ENCODE measurements around the gene ENDOD1.

The ENDOD1 gene

DNA sequence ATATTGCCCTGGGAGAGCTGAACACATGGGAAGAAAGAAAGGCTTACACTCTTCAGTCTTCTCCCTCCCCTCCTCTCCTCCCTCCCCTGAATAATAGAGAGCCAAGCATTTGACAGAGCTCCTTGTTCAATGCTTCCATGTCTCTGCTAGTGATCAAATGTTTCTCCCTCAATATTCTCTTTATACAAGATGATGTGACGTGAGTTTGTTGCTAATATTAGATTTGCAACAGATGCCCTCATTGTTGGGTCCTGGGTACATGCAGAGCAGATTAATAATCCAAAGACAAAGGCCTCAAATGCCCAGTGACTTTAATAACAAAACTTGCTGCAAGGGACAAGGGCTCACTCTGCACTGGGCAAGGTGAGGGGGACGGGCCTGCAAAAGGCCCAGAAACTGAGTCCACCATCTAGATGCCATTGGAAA is 7.1 kb upstream of the ENDOD1 start:
- no peak for TF ChIP-seq CTCF (IDR thresholded peaks at IDR 0.05; ENCODE audit: low read depth, low read length, missing control alignments)
- no peak overlapping the region for H3K4me3 ChIP-seq (ENCODE audit: low read depth, low read length)
- no peak for DNase-seq (ENCODE audit: low read depth)

GRCh38 chr11:95084509-95084908 is 5.1 kb upstream of the ENDOD1 start:
- TF ChIP-seq CTCF (IDR thresholded peaks at IDR 0.05; ENCODE audit: low read depth, low read length, missing control alignments), result no peak
- H3K4me3 ChIP-seq (ENCODE audit: low read depth, low read length), result no peak overlapping the region
- DNase-seq (ENCODE audit: low read depth), result no peak

DNA sequence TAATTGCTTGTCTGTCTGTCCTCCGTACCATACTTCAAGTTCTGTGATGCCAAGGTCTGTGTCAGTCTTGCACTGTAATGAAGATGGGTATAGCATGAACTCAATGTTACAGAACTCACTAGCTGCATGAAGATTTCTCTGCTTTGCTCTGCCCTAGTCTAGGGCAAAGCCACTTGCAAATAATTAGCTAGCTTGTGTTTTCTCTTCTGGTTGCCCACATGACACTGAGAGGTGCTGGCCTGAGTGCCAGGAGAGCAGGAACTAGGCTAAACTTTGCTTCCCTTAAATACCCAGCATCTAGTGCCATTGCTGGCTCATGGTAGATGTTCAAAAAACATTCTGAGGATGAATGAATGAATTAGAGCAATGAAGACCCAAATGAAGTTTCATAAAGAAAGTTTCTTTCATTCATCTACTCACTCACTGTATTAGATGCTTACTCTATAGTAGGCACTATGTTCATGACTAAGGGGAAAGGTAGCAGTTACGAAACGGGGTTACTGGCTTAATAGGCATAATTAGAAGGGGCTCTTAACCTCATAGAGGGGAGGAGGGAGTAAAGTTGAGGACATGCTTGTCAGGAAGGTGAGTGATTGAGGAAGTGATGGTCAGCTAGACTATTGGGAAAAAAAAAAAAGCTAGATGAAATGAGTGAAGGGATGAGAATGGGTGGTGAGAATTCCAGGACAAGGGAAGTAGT is 4.4 kb upstream of the ENDOD1 start:
- DNase-seq (ENCODE audit: low read depth), result no peak
- no peak for TF ChIP-seq CTCF (IDR thresholded peaks at IDR 0.05; ENCODE audit: low read depth, low read length, missing control alignments)
- H3K4me3 ChIP-seq (ENCODE audit: low read depth, low read length), result no peak overlapping the region

DNA sequence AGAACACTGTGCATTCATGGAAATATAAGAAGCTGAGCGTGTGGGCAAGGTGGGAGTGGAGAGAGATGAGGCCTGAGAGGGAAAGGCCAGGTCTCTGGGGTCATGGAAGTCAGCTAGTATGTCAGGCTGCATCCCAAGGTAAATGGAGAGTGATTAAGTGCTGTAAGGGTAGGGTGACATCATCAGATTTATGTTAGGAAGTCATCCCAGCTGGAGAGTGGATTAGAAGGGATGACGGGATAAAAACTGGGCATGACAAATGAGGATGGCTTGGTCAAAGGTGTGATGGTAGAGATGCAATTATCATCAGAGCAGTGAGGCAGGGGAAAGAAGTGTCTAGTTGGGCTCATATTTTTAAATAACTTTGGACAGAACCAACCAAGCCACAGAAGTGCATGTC is 3.5 kb upstream of the ENDOD1 start:
- no peak overlapping the region for H3K4me3 ChIP-seq (ENCODE audit: low read depth, low read length)
- no peak for TF ChIP-seq CTCF (IDR thresholded peaks at IDR 0.05; ENCODE audit: low read depth, low read length, missing control alignments)
- no peak for DNase-seq (ENCODE audit: low read depth)

DNA sequence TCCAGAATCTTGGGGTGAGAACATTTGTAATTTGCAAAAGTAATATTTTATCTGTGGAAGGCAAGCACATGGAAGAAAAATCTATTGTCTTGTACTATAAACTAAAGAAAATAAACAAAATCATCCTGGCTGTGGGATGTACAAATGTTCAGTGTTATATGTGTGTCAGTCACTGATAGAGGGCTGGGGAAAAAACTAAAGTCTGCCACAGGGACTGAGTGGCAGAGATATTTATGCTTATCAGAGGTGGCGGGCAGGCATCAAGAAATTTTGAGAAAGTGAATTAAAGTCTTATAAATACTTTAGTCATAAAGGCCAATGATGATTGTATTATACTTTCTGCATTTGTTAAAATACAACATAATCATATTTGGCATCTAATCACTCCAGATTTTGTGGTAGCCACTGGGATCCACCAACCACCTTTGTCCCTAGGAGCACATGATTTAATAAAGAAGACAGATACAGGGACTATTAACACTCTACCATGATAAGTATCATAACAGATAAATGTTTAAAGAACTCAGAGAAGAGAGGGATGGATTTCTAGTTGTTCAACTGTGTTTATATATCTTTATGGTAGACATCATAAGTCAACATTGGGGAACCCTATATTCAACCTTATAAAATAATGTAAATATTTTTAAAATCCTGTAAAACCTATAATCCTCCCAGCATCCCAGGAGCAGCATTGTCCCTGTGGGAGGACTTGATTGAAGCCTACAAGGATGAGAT is 2.6 kb upstream of the ENDOD1 start:
- no peak overlapping the region for H3K4me3 ChIP-seq (ENCODE audit: low read depth, low read length)
- TF ChIP-seq CTCF (IDR thresholded peaks at IDR 0.05; ENCODE audit: low read depth, low read length, missing control alignments), result no peak

DNA sequence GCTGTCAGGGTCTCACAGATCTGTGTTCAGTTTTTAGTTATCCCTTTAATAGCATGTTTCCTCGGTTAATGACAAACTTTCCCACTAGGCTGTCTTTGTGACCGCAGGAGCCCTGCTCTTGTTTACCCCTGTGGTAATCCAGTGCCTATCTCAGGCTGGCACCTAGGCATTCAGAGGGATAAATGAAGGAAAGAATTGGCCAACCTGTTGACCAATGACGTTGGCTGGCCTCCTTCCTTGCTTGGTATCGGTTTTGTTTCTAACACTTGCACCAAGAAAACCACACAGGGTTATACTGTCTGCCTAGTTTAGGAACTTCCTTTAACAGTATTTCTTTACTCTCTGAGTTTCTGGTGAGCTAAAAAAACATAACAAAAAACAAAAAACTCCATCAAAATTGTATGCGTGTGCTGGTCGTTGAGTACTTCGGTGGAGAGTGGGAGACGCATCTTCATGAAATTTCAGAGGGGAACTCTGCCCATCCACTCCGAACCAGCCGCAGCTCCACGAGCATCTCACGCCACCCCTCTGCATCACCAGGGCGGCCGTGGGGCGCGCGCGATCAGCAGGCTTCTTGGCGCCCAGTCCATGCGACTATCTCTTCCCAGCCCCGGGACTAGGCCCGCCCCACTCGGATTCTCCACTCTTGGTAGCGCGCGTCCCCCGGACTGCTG is 563 bp upstream of the ENDOD1 start:
- DNase-seq (ENCODE audit: low read depth), result no peak
- peak overlapping the region; percentile 93 for H3K4me3 ChIP-seq (ENCODE audit: low read depth, low read length)
- TF ChIP-seq CTCF (IDR thresholded peaks at IDR 0.05; ENCODE audit: low read depth, low read length, missing control alignments), result no peak

More for the DNA sequence above, 2.6 kb upstream of the ENDOD1 start:
- no peak for DNase-seq (ENCODE audit: low read depth)
